C4-2B (cell line): ENCODE data around the gene XIRP2.

ENCODE experiments used
- H3K27ac ChIP-seq: fragments of 450-650 bp; 2 replicates; pipeline ENCODE4 v1.5.1; 2017
- CTCF ChIP-seq: fragments of 450-650 bp; conservative IDR thresholded peaks from 2 replicates; pipeline ENCODE4 v1.5.1; 2017; ENCODE audit warnings: mild to moderate bottlenecking
- ZFX ChIP-seq: fragments of 450-650 bp; IDR thresholded peaks from 2 replicates; pipeline ENCODE4 v1.6.1; 2017

Gene XIRP2

DNA sequence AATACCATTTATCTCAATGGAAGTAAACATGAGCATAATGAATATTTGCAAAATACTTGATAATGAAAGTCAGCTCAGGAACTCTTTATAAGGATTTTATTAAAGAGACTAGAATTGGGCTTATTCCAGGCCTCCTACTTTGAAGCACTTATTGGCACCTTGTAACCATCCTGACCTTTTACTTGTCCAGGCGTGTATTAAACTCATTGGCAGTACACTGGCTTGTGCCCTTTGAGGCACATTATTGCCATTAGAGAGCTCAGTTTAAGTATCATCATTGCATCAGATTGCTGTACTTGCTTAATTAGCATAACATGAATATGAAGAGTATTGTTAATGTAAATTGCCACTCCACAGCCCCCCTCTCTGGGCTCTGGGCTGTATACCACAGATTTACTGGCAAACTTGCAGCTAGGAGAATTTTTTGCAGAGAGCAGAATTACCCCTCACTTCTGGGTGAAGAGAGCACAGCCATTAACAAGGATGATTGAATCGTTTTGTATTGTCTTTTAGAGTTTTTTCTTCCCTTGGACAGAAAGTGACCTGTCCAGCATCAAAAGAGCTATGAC lies 72.5 kb downstream of the XIRP2 start:
- TF ChIP-seq ZFX (no peak), CTCF (no peak)
- H3K27ac ChIP-seq: no peak overlapping the region

GRCh38 chr2:166961933-166962332 lies 73.7 kb downstream of the XIRP2 start:
- TF ChIP-seq CTCF (no peak), ZFX (no peak)
- H3K27ac ChIP-seq: no peak overlapping the region

GRCh38 chr2:166969486-166969885 lies 81.2 kb downstream of the XIRP2 start:
- TF ChIP-seq ZFX (no peak), CTCF (no peak)
- no peak overlapping the region for H3K27ac ChIP-seq

- TF ChIP-seq ZFX (no peak), CTCF (no peak)
- no peak overlapping the region for H3K27ac ChIP-seq
Measured at GRCh38 chr2:166972002-166972401, 83.7 kb downstream of the XIRP2 start.

- H3K27ac ChIP-seq: no peak overlapping the region
- TF ChIP-seq CTCF (no peak), ZFX (no peak)
Measured at GRCh38 chr2:166972418-166972817, 84.1 kb downstream of the XIRP2 start.

- no peak overlapping the region for H3K27ac ChIP-seq
- TF ChIP-seq ZFX (no peak), CTCF (no peak)
Measured at GRCh38 chr2:166984188-166984587, 95.9 kb downstream of the XIRP2 start.

GRCh38 chr2:166984797-166985196 lies 96.5 kb downstream of the XIRP2 start:
- no peak for TF ChIP-seq CTCF
- no peak for TF ChIP-seq ZFX
- H3K27ac ChIP-seq: no peak overlapping the region
